Measurements from ENCODE around the gene PIK3R3. TPM values are rescaled to one million over a fixed set of nuclear protein-coding genes. Genes with fewer than 3 reads are reported as not detected.
"Not testable (repeated sequence)": the region's sequence is repeated elsewhere in the genome, so short reads cannot be mapped to it uniquely, and the experiment has no call there.

Gene PIK3R3
- total and polyA plus RNA-seq, 11 donors, result 11.8 to 54.1 (median 41.9) TPM

DNA sequence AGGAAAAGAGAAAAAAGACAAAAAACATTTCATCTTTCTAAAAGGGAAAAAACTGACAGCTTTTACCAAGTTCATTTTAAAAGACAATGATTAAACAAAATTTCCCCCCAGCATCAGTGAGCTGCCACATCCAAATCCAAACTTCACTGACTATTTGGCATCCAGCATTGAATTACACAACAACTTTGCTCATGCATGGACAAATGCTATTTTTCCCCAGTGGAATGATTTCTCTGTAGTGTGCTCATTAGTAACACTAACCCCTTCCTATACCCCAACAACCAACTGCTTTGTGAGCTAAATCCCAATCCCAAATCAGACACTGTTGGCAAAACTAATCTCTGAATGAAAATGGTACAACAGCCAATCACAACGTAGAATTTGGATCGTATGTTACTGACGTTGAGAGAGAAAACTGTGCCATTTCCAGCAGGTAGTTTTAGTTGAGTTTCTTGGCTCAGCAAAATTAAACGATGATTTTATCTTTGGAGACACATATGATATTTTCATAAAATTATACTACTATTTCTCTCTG lies 37.9 kb downstream of the PIK3R3 start:
- no peak for TF ChIP-seq POLR2A (IDR thresholded peaks at IDR 0.05)
- TF ChIP-seq, protein P1, sequence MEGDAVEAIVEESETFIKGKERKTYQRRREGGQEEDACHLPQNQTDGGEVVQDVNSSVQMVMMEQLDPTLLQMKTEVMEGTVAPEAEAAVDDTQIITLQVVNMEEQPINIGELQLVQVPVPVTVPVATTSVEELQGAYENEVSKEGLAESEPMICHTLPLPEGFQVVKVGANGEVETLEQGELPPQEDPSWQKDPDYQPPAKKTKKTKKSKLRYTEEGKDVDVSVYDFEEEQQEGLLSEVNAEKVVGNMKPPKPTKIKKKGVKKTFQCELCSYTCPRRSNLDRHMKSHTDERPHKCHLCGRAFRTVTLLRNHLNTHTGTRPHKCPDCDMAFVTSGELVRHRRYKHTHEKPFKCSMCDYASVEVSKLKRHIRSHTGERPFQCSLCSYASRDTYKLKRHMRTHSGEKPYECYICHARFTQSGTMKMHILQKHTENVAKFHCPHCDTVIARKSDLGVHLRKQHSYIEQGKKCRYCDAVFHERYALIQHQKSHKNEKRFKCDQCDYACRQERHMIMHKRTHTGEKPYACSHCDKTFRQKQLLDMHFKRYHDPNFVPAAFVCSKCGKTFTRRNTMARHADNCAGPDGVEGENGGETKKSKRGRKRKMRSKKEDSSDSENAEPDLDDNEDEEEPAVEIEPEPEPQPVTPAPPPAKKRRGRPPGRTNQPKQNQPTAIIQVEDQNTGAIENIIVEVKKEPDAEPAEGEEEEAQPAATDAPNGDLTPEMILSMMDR (IDR thresholded peaks at IDR 0.05), result no peak
- Histone ChIP-seq H3K4me3 (no peak overlapping the region), H3K9me3 (peaks cover 0 to 9% (median 0%) of the 10 kb centered on the region in 12 donors), H3K27ac (no peak overlapping the region), H3K4me1 (peaks cover 0 to 9% (median 0%) of the 10 kb centered on the region in 12 donors), H3K27me3 (no peaks in the 10 kb centered on the region), H3K36me3 (peaks cover 0 to 3% (median 0%) of the 10 kb centered on the region in 9 donors)
- no peak for ATAC-seq
- DNase-seq, result no peak
- WGBS, 4 donors, result 69 to 76% (median 73%) methylated on average over 4 of the region's 4 CpGs
- intact Hi-C loops (cut with DNase I), result no loop called here

- intact Hi-C loops (cut with DNase I); DNase-seq: not testable (repeated sequence)
- WGBS, 4 donors, result 92 to 97% (median 95%) methylated on average over 4 of the region's 4 CpGs
Observed at GRCh38 chr1:46093832-46094231, 38.6 kb downstream of the PIK3R3 start.

DNA sequence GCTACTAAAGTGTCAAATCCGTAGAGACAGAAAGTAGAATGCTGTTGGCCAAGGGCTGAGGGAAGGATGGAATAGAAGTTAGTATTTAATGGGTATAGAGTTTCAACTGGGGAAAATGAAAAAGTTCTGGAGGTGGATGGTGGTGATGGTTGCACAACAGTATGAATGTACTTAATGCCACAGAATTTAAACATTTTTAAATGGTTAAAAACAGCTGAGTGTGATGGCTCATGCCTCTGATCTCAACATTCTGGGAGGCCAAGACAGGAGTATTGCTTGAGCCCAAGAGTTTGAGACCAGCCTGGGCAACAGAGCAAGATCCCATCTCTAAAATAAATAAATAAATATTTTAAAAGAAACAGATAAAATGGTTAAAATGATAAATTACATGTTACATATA lies 44.5 kb downstream of the PIK3R3 start:
- Histone ChIP-seq H3K4me1 (peaks cover 0 to 23% (median 9%) of the 10 kb centered on the region in 12 donors), H3K36me3 (no peaks in the 10 kb centered on the region), H3K27me3 (no peaks in the 10 kb centered on the region), H3K4me3 (no peak overlapping the region), H3K9me3 (peaks cover 0 to 3% (median 0%) of the 10 kb centered on the region in 12 donors), H3K27ac (no peak overlapping the region)
- 93 to 96% (median 94%) methylated on average over 1 of the region's 1 CpG for WGBS, 4 donors
- intact Hi-C loops (cut with DNase I), result no loop called here
- ATAC-seq (no peak), DNase-seq (no peak)
- TF ChIP-seq, protein P1 (IDR thresholded peaks at IDR 0.05), result no peak
- no peak for TF ChIP-seq POLR2A (IDR thresholded peaks at IDR 0.05)

More at GRCh38 chr1:46093832-46094231, 38.6 kb downstream of the PIK3R3 start:
- H3K27me3 ChIP-seq, ATAC-seq, H3K4me1 ChIP-seq, H3K9me3 ChIP-seq, H3K36me3 ChIP-seq, H3K4me3 ChIP-seq, H3K27ac ChIP-seq: not testable (repeated sequence)

GRCh38 chr1:46086576-46086975 lies 45.9 kb downstream of the PIK3R3 start:
- intact Hi-C loops (cut with DNase I), result no loop called here
- WGBS, 4 donors, result 88 to 95% (median 93%) methylated on average over 5 of the region's 5 CpGs
- H3K27ac ChIP-seq, result no peak overlapping the region
- peaks cover 0 to 3% (median 0%) of the 10 kb centered on the region in 12 donors for H3K9me3 ChIP-seq
- H3K36me3 ChIP-seq, result no peaks in the 10 kb centered on the region
- ATAC-seq (peak in 2 of 4 donors; percentile 21 to 45), DNase-seq (no peak)
- H3K27me3 ChIP-seq, result no peaks in the 10 kb centered on the region
- H3K4me3 ChIP-seq, result no peak overlapping the region
- H3K4me1 ChIP-seq, result peaks cover 0 to 31% (median 12%) of the 10 kb centered on the region in 12 donors
- TF ChIP-seq POLR2A (IDR thresholded peaks at IDR 0.05), result no peak
- TF ChIP-seq, protein P1 (IDR thresholded peaks at IDR 0.05), result no peak
